Activated T-cell treated with anti-CD3 and anti-CD28 coated beads for 1 hour (primary cell): ENCODE data around the gene ALG1.
"Not testable (repeated sequence)": the region's sequence is repeated elsewhere in the genome, so short reads cannot be mapped to it uniquely, and the experiment has no call there.

Source experiments
- DNase-seq: peaks from one replicate; pipeline ENCODE4 v3.0.0-alpha.2; 2020; ENCODE audit warnings: low read depth

ALG1 gene

GRCh38 chr16:5071681-5072333 is at the start of gene ALG1:
Gene ALG1, plus strand, starts transcription at chr16:5071843. Its CDS starts 7 bp downstream, at chr16:5071850.
- DNase-seq, result peak; percentile 86

- no peak for DNase-seq
Measured at GRCh38 chr16:5022521-5022920, 49.1 kb upstream of the ALG1 start.

GRCh38 chr16:5024632-5025031 is 47.0 kb upstream of the ALG1 start:
- DNase-seq, result no peak

GRCh38 chr16:5025171-5025632 is 46.4 kb upstream of the ALG1 start:
- no peak for DNase-seq

- no peak for DNase-seq
Measured at GRCh38 chr16:5026664-5027063, 45.0 kb upstream of the ALG1 start.

- DNase-seq, result no peak
Measured at GRCh38 chr16:5027086-5027485, 44.6 kb upstream of the ALG1 start.

- no peak for DNase-seq
Measured at GRCh38 chr16:5027575-5028235, 43.9 kb upstream of the ALG1 start.

- no peak for DNase-seq
Measured at GRCh38 chr16:5028950-5029475, 42.6 kb upstream of the ALG1 start.

GRCh38 chr16:5030251-5030870 is 41.3 kb upstream of the ALG1 start:
- no peak for DNase-seq

GRCh38 chr16:5031601-5032000 is 40.0 kb upstream of the ALG1 start:
- DNase-seq, result no peak

- no peak for DNase-seq
Measured at GRCh38 chr16:5032748-5033167, 38.9 kb upstream of the ALG1 start.

GRCh38 chr16:5033256-5034166 is 38.1 kb upstream of the ALG1 start, which contains the start of gene NAGPA:
Gene NAGPA, minus strand, starts transcription at chr16:5033935. Its CDS starts 21 bp downstream, at chr16:5033914.
- DNase-seq, result peak; percentile 73

- DNase-seq, result no peak
Measured at GRCh38 chr16:5034167-5034523, 37.5 kb upstream of the ALG1 start.

- no peak for DNase-seq
Measured at GRCh38 chr16:5035909-5036227, 35.8 kb upstream of the ALG1 start.

- DNase-seq, result no peak
Measured at GRCh38 chr16:5036228-5037156, 35.2 kb upstream of the ALG1 start.

GRCh38 chr16:5040451-5040850 is 31.2 kb upstream of the ALG1 start:
- DNase-seq, result no peak

- no peak for DNase-seq
Measured at GRCh38 chr16:5041600-5042133, 30.0 kb upstream of the ALG1 start.

- DNase-seq, result no peak
Measured at GRCh38 chr16:5042574-5043171, 29.0 kb upstream of the ALG1 start.

GRCh38 chr16:5044011-5044540 is 27.6 kb upstream of the ALG1 start:
- no peak for DNase-seq

GRCh38 chr16:5044581-5044980 is 27.1 kb upstream of the ALG1 start:
- not testable (repeated sequence) for DNase-seq
